MG63 (cell line): ENCODE measurements around the gene HSDL1. TPM values are rescaled to one million over a fixed set of nuclear protein-coding genes. Genes with fewer than 3 reads are reported as not detected.

Experiments used
- DNase-seq: peaks from one replicate; pipeline ENCODE4 v3.0.0-alpha.2; 2020
- H3K27me3 ChIP-seq: fragments of 250-450 bp; sonication (Bioruptor Pico); 2 replicates; pipeline ENCODE4 v1.5.1; 2020; ENCODE audit warnings: mild to moderate bottlenecking, moderate library complexity
- H3K36me3 ChIP-seq: fragments of 250-450 bp; sonication (Bioruptor Pico); 2 replicates; pipeline ENCODE4 v1.5.1; 2020; ENCODE audit warnings: mild to moderate bottlenecking, moderate library complexity
- H3K4me3 ChIP-seq: fragments of 250-450 bp; sonication (Bioruptor Pico); 2 replicates; pipeline ENCODE4 v1.5.1; 2020; ENCODE audit warnings: mild to moderate bottlenecking, moderate library complexity
- H3K9me3 ChIP-seq: fragments of 250-450 bp; sonication (Bioruptor Pico); 2 replicates; pipeline ENCODE4 v1.5.1; 2020; ENCODE audit warnings: mild to moderate bottlenecking, moderate library complexity
- total RNA-seq: library from RNA; depleted of rRNA; stranded (reverse); fragments of >200 nt; shearing (Covaris generic); gene quantifications from 2 replicates; pipeline ENCODE4 v1.2.3, GENCODE V29; 2014; ENCODE audit warnings: low replicate concordance; rRNA removed

HSDL1 gene
- total RNA-seq, 1 experiment from 2014 or later: 7.0 TPM

DNA sequence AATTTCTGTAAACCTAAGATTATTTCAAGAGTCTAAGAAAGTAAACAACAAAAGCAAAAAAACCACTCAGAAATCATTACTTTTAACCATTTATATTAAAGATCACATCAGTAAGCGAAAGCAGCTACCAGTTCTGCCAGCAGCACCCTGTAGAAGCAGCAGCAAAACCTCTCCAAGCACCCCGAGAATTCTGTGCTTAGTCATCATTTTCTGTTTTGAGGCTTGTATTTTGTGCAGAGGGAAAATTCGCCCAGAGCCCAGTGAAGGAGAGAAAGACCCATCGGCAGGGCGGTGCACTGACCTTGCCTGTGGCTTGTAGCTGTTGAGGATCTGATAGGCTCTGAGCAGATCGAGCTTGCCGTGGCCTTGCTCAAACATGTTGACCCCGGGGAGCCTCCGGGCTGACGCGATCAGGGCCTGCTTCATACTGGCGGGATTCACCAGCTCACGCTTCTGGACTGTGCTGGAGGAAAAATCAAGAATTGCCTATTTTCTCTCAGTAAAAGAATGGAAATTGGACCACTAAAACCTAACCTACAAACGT lies 63.5 kb downstream of the HSDL1 start:
- no peak for DNase-seq
- peaks cover 8% of the 10 kb centered on the region for H3K36me3 ChIP-seq
- no peaks in the 10 kb centered on the region for H3K27me3 ChIP-seq
- no peaks in the 10 kb centered on the region for H3K9me3 ChIP-seq
- H3K4me3 ChIP-seq: no peak overlapping the region

DNA sequence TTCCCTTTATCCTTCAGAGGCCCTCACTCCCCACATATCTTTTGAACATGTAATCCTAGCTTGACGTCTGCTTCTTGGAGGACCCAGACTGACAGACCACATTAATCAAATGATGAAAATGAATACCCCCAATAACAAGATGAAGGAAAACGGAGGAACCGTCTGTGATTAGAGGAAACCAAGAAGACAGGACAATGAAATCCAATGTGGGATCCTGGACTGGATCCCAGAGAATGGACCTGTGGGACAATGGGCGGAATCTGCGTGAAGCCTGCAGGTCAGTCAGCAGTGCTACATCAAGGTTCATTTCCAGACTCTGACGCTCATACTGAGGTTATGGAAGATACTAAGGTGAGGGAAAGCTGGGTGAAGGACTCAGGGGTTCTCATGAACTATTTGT lies 64.2 kb downstream of the HSDL1 start:
- no peak overlapping the region for H3K4me3 ChIP-seq
- H3K9me3 ChIP-seq: no peaks in the 10 kb centered on the region
- peaks cover 8% of the 10 kb centered on the region for H3K36me3 ChIP-seq
- no peak for DNase-seq
- H3K27me3 ChIP-seq: no peaks in the 10 kb centered on the region

DNA sequence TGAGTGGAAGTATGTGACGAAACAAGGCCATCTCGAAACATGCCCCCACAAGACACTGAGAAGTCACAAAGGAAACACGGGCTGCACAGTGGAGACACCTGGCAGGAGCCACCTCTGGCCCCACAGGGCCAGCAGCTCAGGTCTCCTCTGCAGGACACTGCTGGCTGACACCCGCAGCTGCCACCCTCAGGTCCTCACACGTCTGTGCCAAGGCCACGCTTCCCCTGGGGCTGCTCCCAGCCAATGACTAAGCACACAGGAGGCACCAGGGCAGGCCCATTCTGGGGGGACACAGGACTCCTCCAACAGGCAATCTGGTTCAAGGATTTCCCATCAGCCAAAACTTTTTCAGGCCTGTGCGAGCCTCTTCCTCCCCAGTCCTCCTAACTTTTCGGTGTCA lies 64.6 kb downstream of the HSDL1 start:
- H3K27me3 ChIP-seq: no peaks in the 10 kb centered on the region
- DNase-seq: no peak
- peaks cover 8% of the 10 kb centered on the region for H3K36me3 ChIP-seq
- H3K4me3 ChIP-seq: no peak overlapping the region
- H3K9me3 ChIP-seq: no peaks in the 10 kb centered on the region

DNA sequence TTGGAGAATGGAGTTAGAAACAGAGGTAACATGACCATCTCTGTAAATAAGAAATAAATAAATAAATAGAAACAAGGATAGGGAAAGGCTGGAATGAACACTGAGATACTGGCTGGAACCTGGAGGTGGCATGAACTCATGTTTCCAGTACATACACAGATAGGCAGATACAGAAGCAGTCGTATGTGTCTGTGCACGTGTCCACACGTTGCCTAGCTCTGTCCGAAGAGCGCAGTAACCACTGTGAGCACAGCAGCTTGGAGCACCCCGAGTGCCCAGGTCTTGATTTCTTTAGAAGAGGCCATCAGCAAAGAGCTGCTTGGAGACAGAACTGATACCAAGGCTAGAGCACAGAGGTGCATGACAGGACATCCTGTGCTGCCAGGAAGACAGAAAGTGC lies 65.3 kb downstream of the HSDL1 start:
- Histone ChIP-seq H3K36me3 (peaks cover 8% of the 10 kb centered on the region), H3K9me3 (no peaks in the 10 kb centered on the region), H3K27me3 (no peaks in the 10 kb centered on the region), H3K4me3 (no peak overlapping the region)
- no peak for DNase-seq

DNA sequence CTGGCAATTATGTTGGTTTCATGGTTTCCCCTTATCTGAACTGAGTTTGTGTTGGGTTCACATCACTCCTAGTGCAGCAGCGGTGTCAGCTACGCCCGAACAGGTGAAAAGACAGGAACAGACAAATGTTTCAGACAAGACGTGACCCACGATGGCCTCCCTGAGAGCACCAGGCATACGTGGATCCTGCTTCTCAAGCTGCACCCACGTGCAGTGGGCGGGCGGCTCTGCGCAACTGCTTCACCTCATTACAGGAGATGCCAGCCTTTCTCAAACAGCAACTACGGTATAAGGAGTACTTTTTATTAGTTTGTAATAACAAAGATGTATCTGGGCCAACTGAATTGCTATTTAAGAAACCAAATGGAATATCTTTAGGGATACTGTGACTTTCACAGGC lies 69.6 kb downstream of the HSDL1 start:
- no peaks in the 10 kb centered on the region for H3K27me3 ChIP-seq
- H3K36me3 ChIP-seq: peaks cover 7% of the 10 kb centered on the region
- H3K4me3 ChIP-seq: no peak overlapping the region
- no peaks in the 10 kb centered on the region for H3K9me3 ChIP-seq
- DNase-seq: no peak

DNA sequence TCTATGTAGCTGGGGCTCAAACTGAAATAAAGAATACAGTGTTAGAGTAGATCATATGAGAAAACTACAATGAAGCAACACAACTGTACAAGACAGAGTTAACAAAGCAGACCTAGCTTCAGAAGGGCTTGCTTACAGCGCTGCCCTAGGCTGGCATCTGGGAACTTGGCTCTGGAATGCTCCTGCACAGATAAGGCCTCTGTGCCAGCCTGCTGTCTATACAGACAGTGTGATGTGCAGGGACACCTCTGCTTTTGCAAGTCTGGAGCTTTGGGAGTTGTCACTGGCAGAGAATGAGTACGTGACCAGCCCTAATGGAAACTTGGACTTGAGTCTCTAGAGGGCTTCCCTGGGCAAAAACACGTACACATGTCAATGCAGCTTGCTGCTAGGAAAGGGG lies 70.3 kb downstream of the HSDL1 start:
- Histone ChIP-seq H3K27me3 (no peaks in the 10 kb centered on the region), H3K36me3 (peaks cover 4% of the 10 kb centered on the region), H3K9me3 (no peaks in the 10 kb centered on the region), H3K4me3 (no peak overlapping the region)
- no peak for DNase-seq

Other genes starting within 250 kb of the HSDL1 start
- 1.0 and 1.3 TPM in 2 replicates for gene MLYCD, start 246.1 kb downstream of the HSDL1 start, total RNA-seq
- 0.13 TPM in 1 of 2 replicates, not detected in the other for gene OSGIN1, start 191.9 kb downstream of the HSDL1 start, total RNA-seq
- gene NECAB2, start 176.9 kb downstream of the HSDL1 start, total RNA-seq: not detected in 2 replicates
- gene SLC38A8, start 102.4 kb downstream of the HSDL1 start, total RNA-seq: not detected in 2 replicates
- 57.3 and 66.2 TPM in 2 replicates for gene MBTPS1, start 28.2 kb downstream of the HSDL1 start, total RNA-seq
- gene DNAAF1, start 131 bp upstream of the HSDL1 start, total RNA-seq: not detected in 2 replicates
- 10.3 and 16.6 TPM in 2 replicates for gene TAF1C, start 41.9 kb upstream of the HSDL1 start, total RNA-seq
- not detected in 2 replicates for gene ADAD2, start 46.0 kb upstream of the HSDL1 start, total RNA-seq
- gene KCNG4, start 94.8 kb upstream of the HSDL1 start, total RNA-seq: not detected in 2 replicates
- 0.40 TPM in 1 of 2 replicates, not detected in the other for gene WFDC1, start 149.7 kb upstream of the HSDL1 start, total RNA-seq
- not detected in 2 replicates for gene ATP2C2, start 223.4 kb upstream of the HSDL1 start, total RNA-seq